Heart left ventricle (tissue), 16 donors: ENCODE results near the gene GRIN2A. TPM values are rescaled to one million over a fixed set of nuclear protein-coding genes. Genes with fewer than 3 reads are reported as not detected.
A peak's percentile ranks its signal among the peaks of the same experiment; 100 is the strongest.

Experiments used
- ATAC-seq, 4 donors: fragments of 200-7000 bp; cut with Tn5 transposase; one replicate each; pipeline ENCODE4 v1.9.1; 2020 to 2022; ENCODE audit warnings: moderate library complexity in 4 of 4, mild to moderate bottlenecking in 3 of 4, moderate number of reproducible peaks in 1 of 4
- DNase-seq, 5 donors: peaks; one replicate each; pipeline ENCODE4 v3.0.0-alpha.2; 2020
- H3K27ac ChIP-seq, 12 donors: fragments of 200-600 bp; sonication (generic) in 4 of 12; one replicate each; pipeline versions ENCODE4 v1.5.0 to v1.8.0; 2016 to 2022; ENCODE audit warnings: mild to moderate bottlenecking in 2 of 12
- H3K27me3 ChIP-seq, 9 donors: fragments of 200-600 bp; sonication (generic) in 2 of 9; one replicate each; pipeline versions ENCODE4 v1.5.1 to v1.8.0; 2016 to 2022; ENCODE audit warnings: mild to moderate bottlenecking in 3 of 9
- H3K36me3 ChIP-seq, 9 donors: fragments of 200-600 bp; sonication (generic) in 2 of 9; one replicate each; pipeline versions ENCODE4 v1.5.0 to v1.8.0; 2018 to 2022; ENCODE audit warnings: mild to moderate bottlenecking in 2 of 9
- H3K4me1 ChIP-seq, 12 donors: fragments of 200-600 bp; sonication (generic) in 4 of 12; one replicate each; pipeline versions ENCODE4 v1.5.0 to v1.8.0; 2016 to 2022; ENCODE audit warnings: mild to moderate bottlenecking in 3 of 12
- H3K4me3 ChIP-seq, 12 donors: fragments of 200-600 bp; sonication (generic) in 4 of 12; one replicate each; pipeline versions ENCODE4 v1.5.0 to v1.8.0; 2017 to 2022; ENCODE audit warnings: mild to moderate bottlenecking in 9 of 12, moderate library complexity in 4 of 12
- H3K9me3 ChIP-seq, 12 donors: fragments of 200-600 bp; sonication (generic) in 4 of 12; one replicate each; pipeline versions ENCODE4 v1.5.0 to v1.8.0; 2016 to 2022; ENCODE audit warnings: mild to moderate bottlenecking in 1 of 12
- CTCF ChIP-seq, 12 donors: fragments of 200-600 bp; sonication (generic) in 4 of 12; IDR thresholded peaks; one replicate each; pipeline versions ENCODE4 v1.5.0 to v1.8.0; 2018 to 2022; ENCODE audit warnings: antibody characterized with exemption in 12 of 12, mild to moderate bottlenecking in 5 of 12
- POLR2A ChIP-seq, 2 donors: fragments of 450-650 bp; IDR thresholded peaks; one replicate each; pipeline ENCODE4 v1.6.1; 2017; ENCODE audit warnings: antibody characterized with exemption in 2 of 2, mild to moderate bottlenecking in 2 of 2, moderate library complexity in 2 of 2
- WGBS, 4 donors: extraction: QIAGEN DNeasy Blood & Tissue Kit in 2 of 4; methylation state at CpG; one replicate each; pipeline versions ENCODE4 v1.1.5 to v1.1.7; 2013 to 2018; 5-methylcytosine and 5-hydroxymethylcytosine counted together
- intact Hi-C, 10 donors: fragments of 100-400 bp; cut with DNase I; formaldehyde crosslinking; loops; one replicate each; pipeline versions ENCODE4 v1.11.1 to v1.14.2; 2022
- polyA plus RNA-seq, 2 donors: library from polyadenylated mRNA; stranded (reverse); fragments of 200-250 nt; gene quantifications; one replicate each; pipeline ENCODE4 v1.2.3, GENCODE V29; 2013
- total RNA-seq, 9 donors: library from RNA; depleted of rRNA in 2 of 9; stranded (reverse); fragments of >200 nt in 2 of 9; fragmentation: NEBNext Ultra II Directional in 3 of 9; extraction: Animal tissue kit (Norgen Biotek cat#: 25700) in 3 of 9; gene quantifications; one replicate each; pipeline versions ENCODE4 v1.1.0 to v1.2.4, GENCODE V29; 2016 to 2023
- donor health status: ischemic (EF 13 %, LVEDD 7.1; RV severe dilation, severe dysfunction).
- donor health status: healthy with polysubstance abuse.
- donor health status: DM: no; HTN: yes; CAD: no.
- donor health status: DM: no; HTN: no; CAD: no.
- donor health status: ischemic (EF 25% LVEDD 6.9; RV normal size, moderate dysfunction).
- donor health status: ischemic (EF 25% LVEDD 5.7; RV mildly dilated, moderate dysfunction).
- donor health status: healthy.
- donor health status: DM: yes; HTN: yes; CAD: no.
- donor health status: ischemic (EF 35%, LVEDD 5.7; RV mildly dilated, moderate dysfunction).
- donor health status: nonischemic (EF 11% LVEDD 7.7; RV severe dilation, severe dysfunction).
- donor health status: DM: yes; HTN: yes; CAD: no.
- donor health status: PGD.
- donor health status: ischemic (EF 29% LVEDD 5.4; RV normal size, mild dysfunction).
- donor health status: nonischemic (EF 23%, LVEDD 6.1; RV moderate dilation, normal function).

GRIN2A gene
- total and polyA plus RNA-seq, 11 donors, result 0.01 to 4.6 (median 2.6) TPM

DNA sequence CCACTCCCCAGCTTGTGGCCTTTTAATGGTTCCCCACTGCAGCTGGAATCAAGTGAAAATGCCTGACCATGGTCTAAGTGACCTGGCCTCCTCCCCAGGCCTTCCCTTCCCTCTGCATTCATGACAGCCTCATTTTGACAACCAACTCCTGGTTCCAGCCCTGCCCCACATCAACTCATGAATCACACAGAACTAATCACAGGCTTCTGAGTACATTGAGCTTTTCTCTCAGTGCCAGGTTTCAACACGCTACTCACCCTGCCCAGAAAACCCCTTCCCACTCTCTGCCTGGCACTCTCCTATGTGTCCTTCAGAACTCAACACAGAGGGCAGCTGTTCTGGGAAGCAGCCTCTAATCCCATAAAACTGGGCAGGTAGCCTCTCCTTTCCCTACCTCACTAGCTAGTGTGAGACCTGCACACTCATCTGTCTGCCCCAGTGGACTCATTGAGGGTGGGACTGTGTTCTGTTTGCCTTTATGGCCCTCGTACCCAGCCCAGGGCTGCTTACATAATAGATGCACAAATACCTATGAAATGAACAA lies 313.6 kb downstream of the GRIN2A start:
- no peaks in the 10 kb centered on the region for H3K9me3 ChIP-seq
- intact Hi-C loops, result loop anchor here in 1 of 10 donors (10.0 kb wide), 1 partner anchor 56 kb away; no protein-coding TSS in a partner anchor
- no peak for DNase-seq
- ATAC-seq, result no peak
- no peak for TF ChIP-seq POLR2A (IDR thresholded peaks at IDR 0.05)
- no peak for TF ChIP-seq CTCF (IDR thresholded peaks at IDR 0.05)
- H3K4me1 ChIP-seq, result peaks cover 0 to 17% (median 0%) of the 10 kb centered on the region in 12 donors
- no peaks in the 10 kb centered on the region for H3K36me3 ChIP-seq
- H3K27ac ChIP-seq, result peak overlapping the region in 1 of 12 donors; percentile 28
- no peaks in the 10 kb centered on the region for H3K27me3 ChIP-seq
- H3K4me3 ChIP-seq, result no peak overlapping the region
- 88 to 89% (median 88%) methylated on average over 2 of the region's 2 CpGs for WGBS, 4 donors

DNA sequence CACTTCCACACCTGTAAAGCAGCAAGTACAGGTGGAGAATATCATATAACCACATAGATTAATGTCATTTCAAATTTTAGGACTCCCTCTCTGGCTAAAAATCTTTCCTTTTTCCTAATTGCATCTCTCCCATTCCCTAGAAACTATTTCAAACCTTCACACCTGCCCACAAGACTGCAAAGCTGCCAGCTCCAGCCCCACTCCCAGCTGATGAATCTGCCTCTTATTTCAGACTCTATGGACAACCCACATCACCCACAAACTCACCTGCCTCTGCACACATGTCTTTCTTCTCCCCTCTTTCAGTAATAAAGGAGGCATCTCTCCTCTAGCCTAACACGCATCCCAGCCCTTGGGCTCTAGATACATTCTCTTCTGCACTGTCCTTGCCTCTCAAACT lies 315.1 kb downstream of the GRIN2A start:
- Histone ChIP-seq H3K27ac (no peak overlapping the region), H3K4me1 (peaks cover 0 to 17% (median 0%) of the 10 kb centered on the region in 12 donors), H3K27me3 (no peaks in the 10 kb centered on the region), H3K9me3 (no peaks in the 10 kb centered on the region), H3K36me3 (no peaks in the 10 kb centered on the region), H3K4me3 (no peak overlapping the region)
- TF ChIP-seq CTCF (IDR thresholded peaks at IDR 0.05) (no peak), POLR2A (IDR thresholded peaks at IDR 0.05) (no peak)
- ATAC-seq (no peak), DNase-seq (no peak)
- 86 to 100% (median 92%) methylated on average over 1 of the region's 1 CpG for WGBS, 4 donors
- intact Hi-C loops, result loop anchor here in 1 of 10 donors (10.0 kb wide), 1 partner anchor 58 kb away; no protein-coding TSS in a partner anchor

GRCh38 chr16:9864461-9864860 lies 317.8 kb downstream of the GRIN2A start:
- intact Hi-C loops, result loop anchor here in 1 of 10 donors (10.0 kb wide), 1 partner anchor 60 kb away; no protein-coding TSS in a partner anchor
- Histone ChIP-seq H3K9me3 (no peaks in the 10 kb centered on the region), H3K36me3 (no peaks in the 10 kb centered on the region), H3K27ac (no peak overlapping the region), H3K4me1 (peaks cover 0 to 10% (median 0%) of the 10 kb centered on the region in 12 donors), H3K27me3 (no peaks in the 10 kb centered on the region), H3K4me3 (no peak overlapping the region)
- no peak for ATAC-seq
- DNase-seq, result no peak
- TF ChIP-seq CTCF (IDR thresholded peaks at IDR 0.05), result no peak
- TF ChIP-seq POLR2A (IDR thresholded peaks at IDR 0.05), result no peak
- 89 to 94% (median 91%) methylated on average over 3 of the region's 3 CpGs for WGBS, 4 donors

- DNase-seq (no peak), ATAC-seq (no peak)
- Histone ChIP-seq H3K27me3 (no peaks in the 10 kb centered on the region), H3K36me3 (no peaks in the 10 kb centered on the region), H3K4me1 (peaks cover 0 to 5% (median 0%) of the 10 kb centered on the region in 12 donors), H3K9me3 (no peaks in the 10 kb centered on the region), H3K4me3 (no peak overlapping the region), H3K27ac (no peak overlapping the region)
- 68 to 74% (median 73%) methylated on average over 4 of the region's 4 CpGs for WGBS, 4 donors
- intact Hi-C loops, result loop anchor here in 1 of 10 donors (10.0 kb wide), 1 partner anchor 62 kb away; no protein-coding TSS in a partner anchor
- TF ChIP-seq CTCF (IDR thresholded peaks at IDR 0.05), result no peak
- TF ChIP-seq POLR2A (IDR thresholded peaks at IDR 0.05), result no peak
These were observed 319.9 kb downstream of the GRIN2A start for GRCh38 chr16:9862327-9862726.
